Measurements from ENCODE around the gene GSK3B.

Gene GSK3B

DNA sequence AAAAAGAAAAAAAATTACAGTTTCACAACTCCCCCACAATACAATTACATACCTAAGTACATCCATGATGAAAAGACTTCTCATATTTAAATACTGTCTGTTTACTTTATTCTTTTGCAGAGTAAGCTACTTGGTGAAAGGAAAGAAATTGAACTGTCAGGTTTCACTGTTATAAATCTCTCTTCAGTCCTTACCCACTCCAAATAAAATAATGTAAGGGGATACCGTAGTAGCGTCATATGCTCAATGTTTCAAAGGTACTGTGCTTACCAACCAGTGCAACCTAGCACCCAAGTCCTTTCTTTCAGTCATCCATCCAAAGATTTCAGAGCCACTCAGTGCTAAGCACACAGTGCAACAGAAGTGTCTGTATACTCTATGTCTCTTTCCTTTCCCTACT lies 13.4 kb downstream of the GSK3B start:
- no peaks in the 10 kb centered on the region for H3K27me3 ChIP-seq (ENCODE audit: insufficient read depth, low read length, poor library complexity)
- no peak overlapping the region for H3K4me2 ChIP-seq (ENCODE audit: insufficient read depth, low read length)
- H3K27ac ChIP-seq (ENCODE audit: low read length): no peak overlapping the region
- H3K4me3 ChIP-seq (ENCODE audit: low read depth in 1 of 2, low read length in 2 of 2): no peak overlapping the region
- H3K79me2 ChIP-seq (ENCODE audit: insufficient read depth, low read length): peaks cover 98% of the 10 kb centered on the region
- no peak overlapping the region for H3K9ac ChIP-seq (ENCODE audit: low read depth, low read length)
- H4K20me1 ChIP-seq (ENCODE audit: insufficient read depth, low read length): peaks cover 85% of the 10 kb centered on the region
- no peak for TF ChIP-seq EZH2 (IDR thresholded peaks at IDR 0.05; ENCODE audit: borderline replicate concordance, low read depth, low read length, severe bottlenecking)
- TF ChIP-seq, protein P1, sequence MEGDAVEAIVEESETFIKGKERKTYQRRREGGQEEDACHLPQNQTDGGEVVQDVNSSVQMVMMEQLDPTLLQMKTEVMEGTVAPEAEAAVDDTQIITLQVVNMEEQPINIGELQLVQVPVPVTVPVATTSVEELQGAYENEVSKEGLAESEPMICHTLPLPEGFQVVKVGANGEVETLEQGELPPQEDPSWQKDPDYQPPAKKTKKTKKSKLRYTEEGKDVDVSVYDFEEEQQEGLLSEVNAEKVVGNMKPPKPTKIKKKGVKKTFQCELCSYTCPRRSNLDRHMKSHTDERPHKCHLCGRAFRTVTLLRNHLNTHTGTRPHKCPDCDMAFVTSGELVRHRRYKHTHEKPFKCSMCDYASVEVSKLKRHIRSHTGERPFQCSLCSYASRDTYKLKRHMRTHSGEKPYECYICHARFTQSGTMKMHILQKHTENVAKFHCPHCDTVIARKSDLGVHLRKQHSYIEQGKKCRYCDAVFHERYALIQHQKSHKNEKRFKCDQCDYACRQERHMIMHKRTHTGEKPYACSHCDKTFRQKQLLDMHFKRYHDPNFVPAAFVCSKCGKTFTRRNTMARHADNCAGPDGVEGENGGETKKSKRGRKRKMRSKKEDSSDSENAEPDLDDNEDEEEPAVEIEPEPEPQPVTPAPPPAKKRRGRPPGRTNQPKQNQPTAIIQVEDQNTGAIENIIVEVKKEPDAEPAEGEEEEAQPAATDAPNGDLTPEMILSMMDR (IDR thresholded peaks at IDR 0.05; ENCODE audit: borderline replicate concordance, extremely low read depth, low read length, poor library complexity, severe bottlenecking): no peak
- peaks cover 19% of the 10 kb centered on the region for H3K36me3 ChIP-seq (ENCODE audit: insufficient read depth, low read length)
- H2AFZ ChIP-seq (ENCODE audit: low read depth, low read length): no peak overlapping the region
- H3K9me3 ChIP-seq (ENCODE audit: insufficient read depth, low read length, severe bottlenecking): no peaks in the 10 kb centered on the region
- ATAC-seq (ENCODE audit: insufficient read depth, low read depth): no peak
- no peak for DNase-seq
- H3K4me1 ChIP-seq (ENCODE audit: insufficient read depth, low read length): peaks cover 17% of the 10 kb centered on the region; the same call in 1 of the 2 replicates

DNA sequence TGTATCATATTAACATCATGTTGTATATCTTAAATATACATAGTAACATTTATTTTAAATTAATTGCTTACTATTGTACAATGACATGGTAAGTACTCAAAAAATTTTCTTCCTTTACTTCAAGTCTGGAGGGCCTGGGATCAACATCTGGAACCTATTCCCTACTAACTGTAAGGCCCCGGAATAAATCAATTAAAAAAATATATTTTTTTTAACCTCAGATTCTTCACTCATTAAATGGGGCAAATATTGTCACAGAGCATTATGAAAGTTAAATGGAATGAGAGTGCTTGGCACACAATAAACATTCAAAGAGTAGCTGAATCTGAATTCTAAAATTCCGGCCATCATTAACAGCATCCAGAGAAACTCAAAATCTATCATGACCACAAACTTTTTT lies 16.5 kb downstream of the GSK3B start:
- Histone ChIP-seq H3K4me3 (ENCODE audit: low read depth in 1 of 2, low read length in 2 of 2) (no peak overlapping the region), H4K20me1 (ENCODE audit: insufficient read depth, low read length) (peaks cover 84% of the 10 kb centered on the region), H3K27ac (ENCODE audit: low read length) (no peak overlapping the region), H3K79me2 (ENCODE audit: insufficient read depth, low read length) (peaks cover 98% of the 10 kb centered on the region), H3K9me3 (ENCODE audit: insufficient read depth, low read length, severe bottlenecking) (no peaks in the 10 kb centered on the region), H2AFZ (ENCODE audit: low read depth, low read length) (no peak overlapping the region), H3K36me3 (ENCODE audit: insufficient read depth, low read length) (peaks cover 16% of the 10 kb centered on the region), H3K27me3 (ENCODE audit: insufficient read depth, low read length, poor library complexity) (no peaks in the 10 kb centered on the region), H3K4me1 (ENCODE audit: insufficient read depth, low read length) (peaks cover 15% of the 10 kb centered on the region; the same call in 1 of the 2 replicates), H3K9ac (ENCODE audit: low read depth, low read length) (no peak overlapping the region), H3K4me2 (ENCODE audit: insufficient read depth, low read length) (no peak overlapping the region)
- ATAC-seq (ENCODE audit: insufficient read depth, low read depth) (no peak), DNase-seq (no peak)
- no peak for TF ChIP-seq EZH2 (IDR thresholded peaks at IDR 0.05; ENCODE audit: borderline replicate concordance, low read depth, low read length, severe bottlenecking)
- TF ChIP-seq, protein P1 (IDR thresholded peaks at IDR 0.05; ENCODE audit: borderline replicate concordance, extremely low read depth, low read length, poor library complexity, severe bottlenecking): no peak

DNA sequence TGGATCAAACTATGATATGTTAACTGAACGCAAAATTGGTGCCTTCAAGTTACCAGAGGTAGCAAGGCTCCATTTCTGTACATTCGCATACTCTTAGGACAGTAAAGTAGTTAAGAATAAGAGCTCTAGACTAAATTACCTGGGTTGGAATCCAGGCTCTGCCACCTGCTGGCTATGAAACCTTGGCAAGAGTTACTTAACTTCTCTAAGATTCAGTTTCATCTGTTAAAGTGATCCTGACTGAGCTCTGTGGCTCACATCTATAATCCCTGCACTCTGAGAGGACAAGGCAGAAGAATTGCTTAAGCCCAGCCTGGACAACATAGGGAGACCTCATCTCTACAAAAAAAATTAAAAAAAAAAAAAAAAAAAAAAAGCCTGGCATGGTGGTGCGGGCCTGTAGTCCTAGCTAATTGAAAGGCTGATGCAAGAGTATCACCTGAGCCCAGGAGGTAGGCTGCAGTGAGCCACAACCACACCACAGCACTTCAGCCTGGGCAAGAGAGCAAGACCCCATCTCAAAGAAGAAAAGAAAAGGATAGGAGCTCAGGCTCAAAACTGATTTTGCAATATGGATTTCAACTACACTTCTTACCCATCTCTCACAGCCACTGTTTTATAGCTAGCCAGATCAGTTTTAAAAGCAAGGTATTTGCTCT lies 21.3 kb downstream of the GSK3B start:
- no peak overlapping the region for H3K27ac ChIP-seq (ENCODE audit: low read length)
- H3K36me3 ChIP-seq (ENCODE audit: insufficient read depth, low read length): peaks cover 5% of the 10 kb centered on the region; the same call in 1 of the 2 replicates

More for the DNA sequence above, 21.3 kb downstream of the GSK3B start:
- DNase-seq (no peak), ATAC-seq (ENCODE audit: insufficient read depth, low read depth) (no peak)
- Histone ChIP-seq H3K27me3 (ENCODE audit: insufficient read depth, low read length, poor library complexity) (no peaks in the 10 kb centered on the region), H3K9ac (ENCODE audit: low read depth, low read length) (no peak overlapping the region), H3K4me3 (ENCODE audit: low read depth in 1 of 2, low read length in 2 of 2) (no peak overlapping the region), H3K9me3 (ENCODE audit: insufficient read depth, low read length, severe bottlenecking) (no peaks in the 10 kb centered on the region), H4K20me1 (ENCODE audit: insufficient read depth, low read length) (peaks cover 82% of the 10 kb centered on the region), H3K4me2 (ENCODE audit: insufficient read depth, low read length) (no peak overlapping the region), H3K79me2 (ENCODE audit: insufficient read depth, low read length) (peaks cover 99% of the 10 kb centered on the region), H3K4me1 (ENCODE audit: insufficient read depth, low read length) (no peaks in the 10 kb centered on the region), H2AFZ (ENCODE audit: low read depth, low read length) (no peak overlapping the region)
- no peak for TF ChIP-seq EZH2 (IDR thresholded peaks at IDR 0.05; ENCODE audit: borderline replicate concordance, low read depth, low read length, severe bottlenecking)
- TF ChIP-seq, protein P1 (IDR thresholded peaks at IDR 0.05; ENCODE audit: borderline replicate concordance, extremely low read depth, low read length, poor library complexity, severe bottlenecking): no peak

Measured in DND-41 (cell line).